ENCODE data around the gene SPATC1L.

SPATC1L gene

DNA sequence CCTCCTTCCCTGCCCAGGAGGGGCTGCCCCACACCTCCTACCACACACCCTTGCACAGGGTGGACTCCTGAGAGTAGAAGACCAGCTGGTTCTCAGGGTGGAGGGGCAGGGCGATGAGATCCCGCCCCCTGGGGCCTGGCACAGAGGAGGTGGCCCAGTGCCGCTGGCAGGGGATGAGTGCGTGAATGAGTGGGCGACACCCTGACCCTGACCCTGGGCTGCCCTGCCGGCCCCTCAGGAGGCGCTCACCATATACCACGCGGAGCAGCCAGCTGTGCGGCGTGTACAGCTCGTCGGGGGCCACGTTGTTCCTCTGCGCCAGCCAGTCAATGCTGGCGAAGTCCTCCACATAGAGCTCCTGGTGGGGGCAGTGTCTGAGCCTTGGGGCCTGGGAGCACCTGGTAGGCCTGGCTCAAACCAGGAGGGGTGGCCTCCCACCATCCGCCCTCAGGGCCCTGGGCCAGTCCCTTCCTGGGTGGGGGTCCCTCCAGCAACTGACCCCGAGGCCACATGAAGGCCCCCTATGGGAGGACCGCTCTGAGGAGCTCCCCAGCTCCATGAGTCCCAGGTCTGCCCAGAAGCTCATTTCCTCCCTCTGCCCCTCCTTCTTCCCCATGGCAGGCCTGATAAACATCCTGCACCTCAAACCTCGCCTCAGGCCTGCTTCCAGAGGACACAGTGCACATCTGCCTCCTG lies 31.3 kb upstream of the SPATC1L start:
- DNase-seq (ENCODE audit: low read depth in 2 of 2): no peak

DNA sequence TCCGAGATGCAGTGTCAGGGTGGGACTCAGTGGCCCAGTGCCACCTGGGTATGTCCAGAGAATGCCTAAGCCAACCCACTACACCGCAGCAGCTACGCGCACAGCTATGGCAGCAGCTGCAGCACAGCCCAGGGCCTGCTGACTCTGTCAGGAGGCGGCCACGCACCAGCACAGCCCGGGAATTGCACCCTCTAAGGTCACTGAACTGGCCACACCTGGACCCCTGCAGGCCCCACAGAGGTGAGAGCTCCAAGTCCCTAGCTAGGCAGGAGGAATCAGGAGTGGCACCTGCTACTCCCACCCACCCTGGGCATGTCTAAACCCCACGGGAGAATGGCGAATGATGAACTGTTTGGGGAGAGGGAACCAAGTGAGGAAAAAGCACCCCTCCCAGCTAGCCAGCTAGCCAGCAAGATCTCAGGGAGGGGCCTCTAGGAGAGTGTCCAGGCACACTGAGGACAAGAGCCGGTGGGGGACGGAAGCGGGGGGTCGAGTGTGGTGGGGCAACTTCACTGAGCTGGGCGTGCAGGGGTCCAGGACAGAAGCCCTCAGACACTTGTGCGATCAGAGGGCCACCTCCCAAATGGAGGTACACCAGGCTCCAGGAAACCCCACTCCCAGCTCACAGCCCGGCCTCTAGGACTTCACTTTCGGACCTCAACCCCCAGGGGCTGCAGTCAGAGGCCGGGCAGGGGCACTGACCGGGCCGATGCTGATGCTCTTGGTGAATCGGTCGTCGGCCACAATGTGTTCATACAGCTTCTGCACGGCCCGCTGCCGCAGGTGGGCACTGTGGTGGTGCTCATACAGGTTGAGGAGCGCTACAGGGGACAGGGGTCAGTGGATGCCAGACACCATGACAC lies 30.4 kb upstream of the SPATC1L start:
- no peak for DNase-seq (ENCODE audit: low read depth in 2 of 2)

DNA sequence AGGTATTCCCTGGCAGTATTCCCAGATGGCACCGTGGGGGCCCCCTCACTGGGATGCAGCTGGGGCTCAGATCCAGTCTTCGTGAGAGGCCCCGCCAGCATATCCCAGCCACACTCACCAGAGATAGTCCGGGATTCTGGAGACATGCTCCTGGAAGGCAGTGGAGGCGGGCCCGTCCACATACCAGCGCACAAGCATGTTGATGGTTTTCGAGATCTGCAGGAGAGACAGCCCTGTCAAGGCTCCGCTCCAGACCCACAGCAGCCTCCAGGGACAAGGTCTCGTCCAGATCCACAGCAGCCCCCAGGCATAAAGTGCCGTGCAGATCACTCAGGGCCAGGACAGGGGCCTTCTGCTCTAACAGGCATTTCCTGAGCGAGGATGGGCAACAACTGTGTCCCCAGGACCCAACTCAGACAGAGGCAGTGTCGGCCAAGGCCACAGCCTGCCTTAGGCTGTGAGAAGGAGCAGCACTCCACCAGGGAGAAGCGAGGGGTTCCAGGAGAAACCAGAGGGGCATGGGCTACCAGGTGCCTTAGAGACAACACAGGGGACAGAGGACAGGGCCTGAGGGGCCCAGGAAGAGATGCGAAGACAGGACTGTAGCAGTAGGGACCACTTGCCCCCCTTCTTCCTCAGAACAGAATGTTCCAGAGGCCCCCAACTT lies 29.5 kb upstream of the SPATC1L start:
- no peak for DNase-seq (ENCODE audit: low read depth in 2 of 2)

DNA sequence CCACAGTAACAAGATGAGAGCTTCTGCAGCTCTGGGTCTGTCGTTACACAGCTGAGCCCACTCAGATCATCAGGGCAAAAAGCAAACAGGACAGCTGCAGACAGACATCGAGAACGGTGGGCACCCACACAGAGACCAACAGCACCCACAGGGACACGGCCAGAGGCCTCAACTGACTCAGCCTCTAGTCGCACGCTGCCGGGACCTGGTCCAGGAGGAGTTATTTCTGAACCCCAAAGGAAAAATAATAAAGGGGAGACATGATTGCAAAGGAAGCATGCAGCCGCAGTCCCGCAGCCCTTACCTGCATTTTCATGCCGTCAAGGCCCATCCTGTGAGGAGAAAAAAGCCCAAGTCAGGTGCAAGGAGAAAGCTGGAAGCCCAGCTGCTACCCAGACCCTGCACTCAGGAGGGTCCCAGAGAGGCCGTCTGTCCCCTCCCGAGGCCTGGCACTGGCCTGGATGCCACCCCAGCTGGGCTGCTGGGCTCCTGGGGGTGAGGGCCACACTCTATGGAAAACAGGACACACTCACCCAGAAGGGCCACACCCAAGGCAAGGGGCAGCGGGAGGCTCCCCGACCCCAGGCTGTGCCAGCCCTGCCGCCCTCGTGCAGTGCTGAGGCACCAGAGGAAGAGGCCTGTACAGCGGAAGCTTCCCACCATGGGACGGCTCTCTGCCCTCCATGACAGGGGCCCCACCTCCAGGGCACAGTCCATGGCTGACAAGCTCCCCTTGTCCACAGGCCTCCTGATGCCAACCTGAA lies 28.6 kb upstream of the SPATC1L start:
- DNase-seq (ENCODE audit: low read depth in 2 of 2): no peak

DNA sequence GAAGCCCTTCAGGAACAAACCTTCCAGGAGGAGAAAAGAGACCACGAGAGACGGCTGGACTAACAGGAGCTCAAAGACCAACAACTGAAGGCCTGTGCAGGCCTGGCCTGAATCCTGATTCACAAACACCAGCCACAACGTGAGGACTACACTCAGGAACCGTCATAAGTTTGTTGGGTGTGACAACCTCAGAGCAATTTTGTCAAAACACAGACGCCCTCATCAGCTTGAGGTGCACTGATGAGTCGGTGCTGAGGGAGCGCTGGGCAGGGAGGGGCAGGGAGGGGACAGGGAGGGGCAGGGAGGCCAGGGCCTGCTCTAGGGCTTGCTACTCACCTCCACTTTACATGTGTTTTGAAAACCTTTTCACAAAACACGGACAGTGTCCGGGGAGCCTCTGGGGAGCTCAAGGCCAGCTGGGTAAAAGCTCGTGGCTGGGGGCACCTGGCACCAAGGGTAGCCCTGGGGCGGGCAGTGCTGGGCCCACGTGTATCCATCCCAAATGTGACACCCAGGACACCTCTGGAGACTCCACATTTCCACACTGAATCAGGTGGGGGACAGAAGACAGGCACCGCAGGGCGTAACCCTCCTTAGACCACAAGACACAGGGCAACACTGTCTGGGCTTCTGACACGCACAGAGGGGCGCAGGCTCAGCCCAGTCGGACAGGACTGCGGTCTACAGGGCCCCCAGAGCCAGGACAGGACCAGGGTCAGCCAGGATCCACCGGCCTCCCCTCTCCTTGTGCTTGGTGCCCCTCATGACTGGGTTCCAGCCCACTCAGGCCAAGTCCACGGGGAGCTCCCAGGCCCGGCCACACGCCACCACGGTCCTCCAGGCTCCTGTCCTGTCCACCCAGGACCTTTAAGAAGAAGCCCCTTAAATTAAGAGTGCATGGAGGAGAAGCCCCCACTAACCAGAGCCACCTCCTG lies 27.8 kb upstream of the SPATC1L start:
- no peak for DNase-seq (ENCODE audit: low read depth in 2 of 2)

DNA sequence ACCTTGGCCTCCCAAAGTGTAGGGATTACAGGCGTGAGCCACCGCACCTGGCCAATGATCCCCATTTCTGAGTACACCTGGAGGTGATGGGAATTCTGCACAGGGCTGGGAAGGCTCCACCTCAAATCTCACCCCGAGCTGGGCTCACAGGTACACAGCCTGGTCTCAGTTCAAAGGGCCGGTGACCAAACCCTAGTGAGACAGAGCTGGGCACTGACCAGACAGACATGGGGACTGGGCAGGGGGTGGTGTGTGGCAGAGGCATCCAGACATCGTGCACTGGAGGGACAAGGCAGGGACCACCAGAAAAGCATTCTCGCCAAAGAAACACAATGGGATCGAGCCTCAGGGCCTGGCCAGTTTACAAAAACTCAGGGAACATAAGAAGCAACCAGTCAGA lies 27.1 kb upstream of the SPATC1L start:
- DNase-seq (ENCODE audit: low read depth in 2 of 2): no peak

DNA sequence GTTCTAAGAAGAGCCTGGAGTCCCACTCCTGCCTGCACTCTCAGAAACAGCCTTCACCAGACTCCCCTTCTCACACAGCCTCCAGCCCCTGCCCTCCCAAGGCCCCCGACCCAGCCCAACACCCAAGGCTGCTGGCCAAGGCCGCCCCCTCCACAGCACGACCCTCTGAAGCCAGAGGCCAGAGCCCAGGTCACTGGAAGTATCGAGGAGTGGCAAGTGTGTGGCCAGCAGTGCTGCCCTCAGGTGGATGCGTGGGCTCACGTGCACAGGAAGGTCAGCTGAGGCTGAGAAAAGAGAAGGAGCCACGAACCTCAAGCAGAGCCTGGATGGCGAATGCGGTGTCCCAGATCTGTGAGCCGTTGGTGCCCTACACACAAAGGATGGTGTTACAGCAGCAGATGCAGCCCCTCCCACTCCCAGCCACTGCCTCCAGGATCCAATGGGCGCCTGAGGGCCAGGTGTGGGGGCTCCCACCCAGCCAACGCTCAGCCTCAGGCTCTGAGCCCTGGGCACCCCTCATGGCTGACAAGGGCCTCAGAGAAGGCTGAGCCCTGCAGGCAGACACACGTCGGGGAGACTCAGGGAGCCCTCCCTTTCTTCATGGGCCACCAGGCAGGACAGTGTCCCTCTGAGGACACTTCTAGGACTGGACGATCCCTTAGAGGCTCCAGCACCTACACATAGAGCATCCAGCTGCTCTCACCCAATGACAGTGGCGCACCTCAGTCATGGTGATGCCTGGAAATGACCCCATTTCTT lies 26.3 kb upstream of the SPATC1L start:
- DNase-seq (ENCODE audit: low read depth in 2 of 2): no peak

DNA sequence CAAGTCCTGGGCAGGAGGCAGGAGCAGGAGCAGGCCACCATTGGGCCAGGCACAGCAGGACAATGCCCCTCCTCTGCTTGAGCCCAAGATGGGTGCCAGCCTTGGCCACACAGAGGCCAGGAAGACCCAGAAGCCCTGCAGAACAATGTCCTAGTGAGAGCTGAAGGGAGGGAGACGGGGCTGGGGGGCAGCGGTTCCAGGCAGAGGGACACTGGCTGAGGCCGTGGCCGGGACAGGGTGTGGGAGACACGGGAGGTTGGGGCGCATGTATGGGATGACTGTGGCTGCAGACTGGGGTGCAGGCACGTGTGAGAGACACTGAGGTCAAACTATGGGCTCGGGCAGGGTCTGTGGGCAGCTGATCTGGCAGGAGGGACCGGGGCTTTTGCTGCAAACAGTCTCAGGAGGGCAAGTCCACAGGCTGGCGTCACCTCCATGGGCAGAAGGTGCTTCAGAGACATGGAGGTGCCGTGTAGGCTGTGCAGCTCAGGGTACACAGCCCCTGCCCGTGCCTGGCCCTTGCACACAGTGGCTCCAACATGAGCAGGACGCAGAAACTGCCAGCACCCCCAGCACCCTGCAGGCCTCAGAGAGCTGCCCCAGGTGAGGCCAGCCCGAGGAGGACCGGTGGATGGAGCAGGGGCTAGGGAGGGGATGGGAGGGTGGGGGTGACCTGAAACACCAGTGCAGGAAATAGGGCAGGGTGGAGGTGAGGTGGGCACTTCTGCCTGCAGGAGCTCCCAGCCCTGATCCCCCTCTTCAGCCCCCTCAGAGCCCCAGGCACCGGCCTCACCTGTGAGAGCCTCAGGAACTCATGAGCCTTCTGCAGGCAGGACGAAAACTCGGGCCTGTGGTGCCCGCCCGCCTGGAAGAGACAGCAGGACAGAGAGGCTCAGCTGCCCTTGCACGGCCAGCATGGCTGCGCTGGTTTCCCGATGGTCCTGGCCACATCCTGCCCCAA lies 24.8 kb upstream of the SPATC1L start:
- DNase-seq (ENCODE audit: low read depth in 2 of 2): no peak

DNA sequence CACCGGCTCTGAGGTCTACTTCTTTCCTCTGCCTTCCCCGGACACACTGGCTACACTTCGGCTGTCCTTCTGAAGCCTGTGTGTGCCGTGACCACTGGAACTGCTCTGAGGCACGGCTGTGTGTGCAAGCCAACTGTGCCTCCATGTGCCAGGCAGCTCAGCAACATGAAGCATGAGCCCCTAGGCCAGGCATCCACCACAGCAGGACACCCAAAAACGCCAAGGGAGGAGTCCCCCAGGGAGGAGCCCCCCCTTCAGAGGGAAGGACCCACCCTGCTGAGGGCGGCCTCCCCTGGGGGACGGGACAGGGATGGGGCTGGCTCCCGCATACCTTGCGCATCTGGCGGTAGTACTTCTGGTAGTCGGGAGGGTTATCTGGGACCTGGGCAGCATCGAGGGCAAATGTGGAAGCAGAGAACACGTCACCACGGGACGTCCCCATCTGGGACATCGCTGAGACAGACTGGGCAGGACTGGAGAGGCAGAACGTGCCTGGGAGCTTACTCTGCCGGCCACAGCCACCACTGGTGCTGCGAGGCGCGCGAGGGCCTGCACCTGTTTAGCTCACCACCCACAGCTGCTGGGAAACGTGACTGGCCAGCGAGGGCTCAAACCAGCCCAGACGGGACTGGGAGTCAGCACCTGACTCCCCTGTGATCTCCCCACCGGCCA lies 23.8 kb upstream of the SPATC1L start:
- no peak for DNase-seq (ENCODE audit: low read depth in 2 of 2)

DNA sequence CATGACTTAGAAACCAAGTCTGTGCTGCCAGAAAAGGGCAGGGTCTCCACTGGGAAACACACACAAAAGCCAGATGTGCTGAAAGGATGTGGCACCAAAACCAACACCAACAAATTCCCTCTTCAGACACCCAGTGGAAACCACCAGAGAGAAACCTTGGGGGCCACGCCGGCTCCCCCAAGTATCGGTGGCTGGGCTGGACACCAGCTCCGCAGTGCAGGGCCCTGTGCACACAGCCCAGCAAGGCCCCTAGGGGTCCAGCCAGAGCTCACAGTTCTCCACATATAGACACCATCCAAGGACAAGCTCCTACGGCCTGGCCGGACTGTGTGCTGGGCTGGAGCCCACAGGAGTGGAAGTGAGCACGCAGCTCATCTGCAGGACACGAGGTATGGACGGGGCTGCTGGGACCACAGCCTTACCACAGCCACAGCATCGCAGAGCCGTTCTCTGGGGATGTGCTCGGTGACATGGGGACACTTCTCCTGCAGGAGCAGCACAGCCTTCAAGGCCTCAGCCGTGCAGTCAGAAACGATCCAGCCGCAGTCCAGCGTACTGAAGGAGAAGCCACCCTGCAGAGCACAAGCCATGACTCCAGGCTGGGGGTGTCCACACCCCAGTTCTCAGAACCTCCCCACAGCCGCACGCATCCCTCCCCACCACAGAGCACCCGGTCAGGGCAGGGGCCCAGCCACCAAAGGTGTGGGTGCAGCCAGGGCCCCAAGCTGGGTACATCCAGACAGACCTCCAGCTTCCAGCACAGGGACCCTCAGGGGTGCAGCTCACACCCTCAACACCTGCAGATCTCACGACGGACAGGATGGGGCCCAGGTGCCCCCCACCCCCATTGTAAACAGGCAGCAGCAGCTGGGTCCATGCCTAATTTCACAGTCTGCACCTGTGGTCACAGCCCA lies 23.0 kb upstream of the SPATC1L start:
- no peak for DNase-seq (ENCODE audit: low read depth in 2 of 2)

DNA sequence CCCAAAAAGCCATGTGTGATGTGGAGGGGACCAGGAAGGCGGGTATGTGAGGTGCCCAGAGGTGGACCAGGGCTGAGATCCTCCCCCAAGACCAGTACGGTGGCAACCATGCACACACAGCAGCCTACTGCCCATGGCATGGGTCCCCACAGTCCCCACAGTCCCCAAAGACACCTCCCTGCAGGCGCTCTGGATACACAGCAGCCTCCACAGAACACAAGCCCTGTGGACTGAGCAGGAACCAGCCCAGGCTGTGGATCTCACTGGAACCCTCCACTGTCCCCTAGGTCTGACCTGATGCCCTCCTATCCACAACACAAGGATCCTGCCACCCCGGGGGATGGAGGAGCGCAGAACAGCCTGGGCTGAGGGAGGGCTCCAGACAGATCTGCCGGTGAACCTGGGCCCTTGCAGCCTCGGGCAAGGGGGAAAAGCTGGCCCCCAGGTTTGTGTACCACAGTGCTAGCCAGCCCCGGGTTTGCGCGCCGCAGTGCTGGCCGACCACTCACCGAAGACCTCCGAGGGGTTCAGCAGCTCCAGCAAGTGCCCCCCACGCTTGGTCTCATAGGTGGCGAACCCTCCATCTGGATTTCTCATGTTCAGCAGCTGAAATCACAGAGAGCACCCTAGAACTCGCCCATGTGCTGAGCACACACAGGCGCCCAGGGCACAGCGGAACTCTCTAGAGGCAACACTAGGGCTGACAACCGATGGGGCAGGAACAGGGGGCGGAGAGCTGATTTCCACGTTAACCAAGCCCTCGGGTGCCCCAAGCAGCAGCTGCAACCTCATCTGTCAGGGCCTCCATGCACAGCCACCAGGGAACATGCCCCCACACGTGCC lies 22.1 kb upstream of the SPATC1L start:
- no peak for DNase-seq (ENCODE audit: low read depth in 2 of 2)

DNA sequence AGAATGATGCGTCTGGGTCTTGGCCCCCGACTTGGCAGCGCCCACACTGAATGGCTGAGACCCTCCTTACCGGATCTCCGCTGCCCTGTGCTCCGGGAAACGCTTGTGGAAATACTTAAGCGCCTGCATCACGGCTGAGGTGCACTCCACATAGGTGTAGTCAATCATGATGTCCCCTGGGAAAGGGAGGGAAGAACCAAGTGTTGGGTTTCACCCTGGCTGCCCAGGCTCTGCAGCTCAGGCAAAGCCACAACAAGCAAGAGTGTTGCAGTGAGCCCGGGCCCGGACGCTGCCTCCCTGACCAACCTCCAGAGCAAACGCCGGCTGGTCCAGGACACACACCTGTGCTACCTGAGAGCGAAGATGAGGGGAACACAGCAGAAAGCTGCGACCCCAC lies 21.5 kb upstream of the SPATC1L start:
- DNase-seq (ENCODE audit: low read depth in 2 of 2): no peak

DNA sequence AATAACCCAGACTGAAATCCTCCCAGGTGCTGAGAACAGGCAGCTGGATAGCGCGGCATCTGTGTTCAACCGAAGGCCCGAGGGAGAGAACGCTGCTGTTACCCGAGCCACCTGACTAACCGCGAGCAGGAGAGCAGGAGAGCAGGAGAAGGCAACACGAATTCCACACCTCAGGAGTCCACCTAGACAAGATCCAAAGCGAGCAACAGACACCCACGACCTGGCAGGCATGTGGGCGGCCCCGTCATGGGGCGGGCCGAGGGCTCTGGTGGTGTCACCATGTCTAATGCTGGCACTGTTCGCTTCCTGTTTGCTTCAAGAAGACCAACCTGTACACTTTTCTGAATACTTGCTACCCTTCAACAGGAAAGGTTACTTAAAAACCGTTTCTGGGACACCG lies 20.9 kb upstream of the SPATC1L start:
- no peak for DNase-seq (ENCODE audit: low read depth in 2 of 2)

DNA sequence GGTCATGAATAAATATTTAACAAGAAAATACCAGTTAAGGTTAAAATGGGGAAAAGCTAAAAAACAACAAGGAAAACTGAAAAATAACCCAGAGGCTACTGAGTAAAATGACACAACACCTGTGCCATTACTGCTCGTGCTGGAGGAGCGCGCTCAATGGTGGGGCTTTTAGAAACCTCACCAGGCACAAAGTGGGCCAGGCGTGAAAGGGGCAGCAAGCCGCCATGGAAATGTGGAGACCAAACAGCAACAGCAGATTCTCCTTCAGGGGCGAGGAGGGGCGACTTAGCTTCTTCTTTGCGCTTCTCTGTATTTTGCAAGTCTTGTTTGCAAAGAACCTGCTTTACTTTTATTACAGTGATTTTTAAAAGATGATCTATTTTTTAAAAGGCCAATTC lies 18.9 kb upstream of the SPATC1L start:
- DNase-seq (ENCODE audit: low read depth in 2 of 2): no peak

DNA sequence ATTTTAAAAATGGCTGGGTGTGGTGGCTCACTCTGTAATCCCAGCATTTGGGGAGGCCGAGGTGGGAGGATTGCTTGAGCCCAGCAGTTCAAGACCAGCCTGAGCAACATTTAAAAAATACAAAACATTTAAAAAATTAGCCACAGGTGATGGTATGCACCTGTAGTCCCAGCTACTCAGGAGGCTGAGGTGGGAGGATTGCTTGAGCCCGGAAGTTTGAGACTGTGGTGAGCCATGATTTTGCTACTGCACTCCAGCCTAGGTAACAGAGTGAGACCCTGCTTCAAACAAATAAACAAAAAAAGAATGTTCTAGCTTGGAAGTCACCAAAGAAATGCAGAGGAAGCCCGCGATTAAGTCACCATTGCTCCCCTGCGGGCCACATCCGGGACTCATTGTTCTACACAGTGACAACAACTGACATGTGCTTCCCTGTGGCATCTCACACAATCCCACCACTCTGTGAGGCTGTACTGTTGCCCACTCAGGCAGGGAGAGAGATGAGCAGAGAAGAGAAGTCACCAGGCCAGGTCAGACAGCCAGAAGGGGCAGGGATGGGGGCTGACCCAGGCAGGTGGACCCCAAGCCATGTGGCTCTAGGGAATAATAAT lies 18.4 kb upstream of the SPATC1L start:
- DNase-seq (ENCODE audit: low read depth in 2 of 2): no peak

Measured in stimulated activated CD8-positive, alpha-beta memory T cell treated with anti-CD3 and anti-CD28 coated beads, Interleukin-7, amount 100 ng/mL, for 4 hours (primary cell).